GM21737 (cell line): ENCODE measurements around the gene PAN3.

Experiments used
- ATAC-seq: cut with Tn5 transposase; IDR thresholded peaks from one replicate; pipeline ENCODE4 v1.9.1; 2021; ENCODE audit warnings: mild to moderate bottlenecking, moderate library complexity; ENCODE audit not compliant: unreplicated experiment

Gene PAN3

GRCh38 chr13:28283600-28283999 is 145.3 kb downstream of the PAN3 start:
- ATAC-seq, result no peak

DNA sequence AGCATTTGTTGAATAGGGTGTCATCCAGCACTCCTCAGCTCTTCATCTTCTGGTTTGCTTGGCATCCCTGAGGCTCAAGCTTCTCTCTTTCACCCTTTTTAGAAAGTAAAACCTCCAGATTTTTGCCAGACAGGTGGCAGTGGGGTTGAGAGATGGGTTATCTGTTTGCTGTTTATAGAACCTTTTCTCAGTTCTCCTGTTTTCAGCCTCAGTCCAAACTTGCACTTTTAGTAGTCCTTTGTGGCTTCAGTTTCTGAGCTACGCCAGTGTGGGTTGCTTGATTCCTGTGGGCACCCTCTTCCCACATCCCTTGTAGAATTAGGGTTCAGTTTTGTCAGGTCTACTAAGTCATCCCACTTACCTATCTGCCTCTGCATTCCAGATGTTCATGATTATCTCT is 147.9 kb downstream of the PAN3 start:
- no peak for ATAC-seq

DNA sequence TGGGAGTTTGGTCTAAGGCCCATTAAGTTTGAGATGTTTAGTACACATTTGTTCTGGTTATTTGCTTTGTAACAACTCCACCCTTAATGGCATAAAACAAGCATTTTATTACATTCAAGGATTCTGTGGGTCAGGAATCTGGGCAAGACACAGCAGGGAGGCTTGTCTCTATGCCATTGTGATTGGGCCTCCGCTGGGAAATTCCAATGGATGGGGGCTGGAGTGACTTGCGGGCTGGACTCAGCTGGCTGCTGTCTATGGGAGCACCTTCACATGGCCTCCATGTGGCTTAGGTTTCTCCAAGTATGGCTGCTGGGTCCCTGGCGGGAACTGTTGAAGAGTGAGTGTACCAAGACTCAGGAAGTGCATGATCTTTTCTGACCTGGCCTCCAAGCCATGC is 159.0 kb downstream of the PAN3 start:
- no peak for ATAC-seq

DNA sequence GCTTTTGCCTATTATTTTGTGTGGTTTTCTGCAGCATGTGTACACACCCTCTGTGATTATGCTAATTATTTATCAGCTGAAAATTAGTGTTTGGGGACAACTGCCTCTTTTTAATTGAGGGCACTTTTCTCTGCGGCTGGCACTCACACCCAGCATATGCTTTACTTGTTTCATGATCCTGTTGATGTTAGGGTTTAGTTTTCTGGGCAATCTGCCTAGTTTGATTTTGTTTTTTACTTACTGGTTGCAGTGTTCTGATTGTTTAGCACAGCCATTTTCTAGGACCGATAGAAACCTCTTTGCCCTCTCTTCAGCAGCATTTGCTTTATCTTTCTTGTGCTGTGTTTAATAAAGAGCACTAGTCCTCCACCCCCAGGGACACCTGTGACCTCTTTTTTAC is 161.6 kb downstream of the PAN3 start:
- no peak for ATAC-seq

DNA sequence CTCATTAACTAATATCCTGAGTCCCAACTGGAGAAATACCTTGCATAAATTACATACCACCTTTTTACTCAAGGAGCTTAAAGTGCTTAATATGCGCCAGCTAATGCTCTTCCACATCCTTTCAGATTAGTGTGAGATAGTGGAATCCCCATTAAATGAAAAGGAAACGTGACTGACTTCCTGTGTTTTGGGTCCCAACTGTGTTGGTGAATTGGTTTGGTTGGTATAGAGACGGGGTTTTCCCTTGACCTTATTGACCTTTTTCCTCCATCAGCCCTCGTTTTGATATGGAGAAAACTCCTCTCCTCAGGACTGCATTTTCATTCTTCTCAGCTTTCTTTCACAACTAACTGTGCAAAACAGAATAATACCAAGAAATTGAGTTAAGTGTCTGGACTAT is 163.5 kb downstream of the PAN3 start:
- no peak for ATAC-seq

GRCh38 chr13:28306325-28306724 is 168.0 kb downstream of the PAN3 start:
- no peak for ATAC-seq

GRCh38 chr13:28313579-28313978 is 175.2 kb downstream of the PAN3 start:
- ATAC-seq, result no peak

DNA sequence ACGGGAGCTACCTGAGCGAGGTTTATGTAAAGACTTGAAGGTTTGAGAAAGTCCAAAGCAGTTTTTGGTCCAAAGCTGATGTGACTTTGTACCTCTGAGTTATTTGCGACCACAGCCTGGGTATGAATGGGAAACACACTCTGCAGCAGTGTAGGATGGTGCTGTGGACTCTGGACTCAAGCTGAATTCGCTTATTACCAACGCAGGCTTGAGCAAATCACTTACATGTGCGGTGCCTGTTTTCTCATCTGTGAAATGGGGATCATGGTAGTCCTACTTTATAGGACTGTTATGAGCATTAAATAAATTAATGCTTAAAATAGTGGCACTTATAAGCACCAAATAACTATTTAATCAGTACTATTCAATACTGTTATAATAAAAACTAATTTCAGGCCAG is 176.5 kb downstream of the PAN3 start:
- ATAC-seq, result no peak

DNA sequence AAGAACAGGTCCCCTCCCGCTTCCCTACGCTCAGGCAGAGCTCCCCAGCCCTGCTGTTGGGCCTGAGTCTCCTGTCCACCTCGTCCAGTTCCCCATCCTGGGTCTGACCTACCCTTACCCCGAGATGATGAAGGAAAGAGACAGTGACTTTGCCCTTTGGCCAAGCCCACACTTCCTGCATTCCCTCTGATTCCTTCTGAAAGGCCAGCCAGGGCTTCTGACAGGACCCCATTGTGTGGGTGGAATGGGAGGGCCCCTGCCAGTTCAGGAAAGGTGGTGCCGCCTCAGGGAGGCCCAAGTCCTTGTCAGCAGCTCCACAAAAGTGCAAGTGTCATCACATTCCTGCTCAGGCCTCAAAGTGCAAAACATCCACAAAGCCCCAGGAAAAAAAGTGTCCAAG is 177.8 kb downstream of the PAN3 start:
- ATAC-seq, result no peak

DNA sequence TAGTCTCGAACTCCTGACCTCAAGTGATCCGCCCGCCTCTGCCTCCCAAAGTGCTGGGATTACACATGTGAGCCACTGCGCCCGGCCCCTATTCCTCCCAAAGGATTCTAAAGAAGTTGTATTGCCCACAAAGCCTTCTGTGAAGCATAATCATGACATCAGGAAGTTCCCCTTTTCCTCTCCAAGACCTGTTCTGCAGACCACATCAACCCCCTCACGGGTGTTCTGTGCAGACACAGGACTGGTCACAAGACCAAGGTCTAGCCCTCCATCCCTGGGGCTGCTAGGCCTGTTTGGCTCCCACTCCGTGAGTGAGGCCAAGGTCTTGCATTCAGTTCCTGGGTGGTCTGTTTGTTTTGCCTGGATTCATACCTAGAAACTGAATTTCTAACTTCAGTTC is 178.5 kb downstream of the PAN3 start:
- ATAC-seq, result no peak

- ATAC-seq, result no peak
Observed at GRCh38 chr13:28318496-28318895, 180.2 kb downstream of the PAN3 start.

- ATAC-seq, result no peak
Observed at GRCh38 chr13:28319528-28319927, 181.2 kb downstream of the PAN3 start.

DNA sequence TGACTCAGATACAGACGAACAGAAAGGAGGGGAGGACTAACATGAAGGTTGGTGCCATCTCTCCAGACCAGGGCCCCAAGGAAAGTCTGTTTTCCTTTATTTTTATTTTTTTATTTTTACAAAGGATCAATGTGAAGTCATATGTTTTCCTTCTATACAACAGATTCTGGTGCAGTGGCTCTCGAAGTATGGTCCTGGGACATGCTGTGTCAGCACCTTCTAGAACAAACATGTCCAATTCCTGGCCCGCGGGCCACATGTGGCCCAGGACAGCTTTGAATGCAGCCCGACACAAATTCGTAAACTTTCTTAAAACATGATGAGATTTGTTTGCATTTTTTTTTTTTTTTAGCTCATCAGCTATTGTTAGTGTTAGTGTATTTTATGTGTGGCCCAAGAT is 181.9 kb downstream of the PAN3 start:
- ATAC-seq, result no peak

DNA sequence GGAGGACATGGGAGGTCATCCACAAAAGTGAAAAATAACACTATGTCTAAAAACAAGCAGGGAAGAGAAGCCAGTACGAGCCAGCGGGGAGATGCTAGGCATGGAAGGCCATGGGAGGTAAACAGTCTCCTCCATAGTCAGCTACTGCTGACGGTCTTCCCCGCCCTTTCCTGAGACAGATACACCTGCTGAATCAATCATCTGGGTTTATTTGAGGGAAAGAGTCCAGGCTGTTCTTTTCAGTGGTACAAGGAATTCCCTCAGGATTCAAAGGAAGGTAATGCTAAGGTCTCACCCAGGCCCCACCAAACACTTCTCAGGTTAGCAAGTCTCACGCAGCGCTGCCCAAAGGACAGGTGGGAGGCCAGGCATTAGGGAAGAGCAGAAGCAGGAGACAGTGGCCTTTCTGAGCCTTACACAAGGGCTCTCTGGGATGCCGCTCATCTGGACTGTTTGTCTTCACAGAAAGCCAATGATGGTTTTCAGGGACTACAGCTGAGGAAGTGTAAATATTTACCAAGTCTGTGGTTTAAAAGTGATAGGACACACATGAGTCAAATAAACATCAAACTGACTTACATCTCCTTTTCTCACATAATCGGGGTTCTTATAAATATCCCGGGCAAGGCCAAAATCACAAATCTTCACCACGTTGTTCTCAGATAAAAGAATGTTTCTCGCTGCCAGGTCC is 182.7 kb downstream of the PAN3 start:
- no peak for ATAC-seq

DNA sequence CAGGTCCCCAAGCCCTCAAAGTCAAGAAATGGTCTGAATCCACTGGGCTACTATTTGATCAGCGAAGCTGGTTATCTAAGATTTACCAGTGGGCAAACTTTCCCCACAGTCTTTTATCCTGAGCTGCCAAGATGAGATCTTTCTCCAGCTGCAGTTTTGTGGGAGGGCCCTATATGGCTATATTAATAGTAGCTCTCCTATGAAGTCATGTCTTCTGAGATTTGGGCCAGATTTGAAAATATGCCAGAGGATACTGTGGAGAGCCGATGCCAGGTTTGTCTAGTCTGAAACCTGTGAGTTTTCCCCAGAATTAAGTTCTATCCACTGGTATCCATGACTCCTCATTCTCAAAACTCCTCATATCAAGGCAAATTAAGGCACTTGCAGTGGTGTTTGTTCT is 183.4 kb downstream of the PAN3 start:
- ATAC-seq, result no peak

- no peak for ATAC-seq
Observed at GRCh38 chr13:28322256-28322905, 184.0 kb downstream of the PAN3 start.

DNA sequence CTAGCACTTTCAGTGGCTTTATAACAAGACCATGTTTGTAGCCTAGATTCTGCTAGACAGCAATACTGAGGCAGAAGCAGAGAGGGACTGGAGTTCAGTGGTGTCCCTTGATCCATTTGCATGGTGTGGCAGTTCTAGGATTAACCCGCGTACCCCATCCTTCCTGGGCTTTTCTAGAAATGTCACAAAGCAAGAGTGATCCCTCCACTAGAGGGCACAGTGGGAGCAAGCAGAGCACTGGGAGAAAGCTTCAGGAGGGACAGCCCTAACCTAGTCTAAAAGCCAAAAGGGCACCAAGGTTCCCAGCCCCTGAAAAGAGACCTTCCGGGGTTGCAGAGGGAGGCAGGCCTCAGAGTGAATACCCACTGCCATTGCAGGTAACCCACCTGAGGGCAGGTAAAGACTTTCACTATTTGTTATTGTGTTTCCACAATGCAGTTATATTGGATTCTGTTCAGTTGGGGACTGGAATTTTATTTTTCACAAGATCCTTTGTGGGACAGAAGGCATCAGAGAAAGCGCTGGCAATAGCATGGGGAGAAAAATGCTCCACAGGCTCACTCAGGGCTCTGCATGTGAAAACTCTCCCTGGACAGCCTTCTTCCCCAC is 185.9 kb downstream of the PAN3 start:
- no peak for ATAC-seq

DNA sequence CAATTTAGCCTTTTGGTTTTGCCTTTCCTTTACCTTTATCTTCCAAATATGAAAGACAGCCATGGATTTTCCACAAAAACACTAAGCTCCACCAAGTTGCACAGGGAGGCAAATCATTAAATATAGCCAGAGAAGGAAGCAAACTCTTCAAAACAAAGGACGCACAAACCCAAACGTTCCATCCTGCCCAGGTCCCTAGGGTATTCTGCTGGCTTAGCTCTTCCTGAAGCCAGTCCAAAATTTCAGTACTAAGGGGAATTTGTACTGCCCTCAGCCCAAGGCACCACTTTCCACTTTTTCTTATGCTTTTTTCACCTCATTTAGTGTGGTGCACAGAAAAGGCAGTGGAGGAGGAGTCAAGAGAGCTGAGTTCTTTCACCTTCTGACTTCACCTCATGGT is 186.7 kb downstream of the PAN3 start:
- ATAC-seq, result no peak

DNA sequence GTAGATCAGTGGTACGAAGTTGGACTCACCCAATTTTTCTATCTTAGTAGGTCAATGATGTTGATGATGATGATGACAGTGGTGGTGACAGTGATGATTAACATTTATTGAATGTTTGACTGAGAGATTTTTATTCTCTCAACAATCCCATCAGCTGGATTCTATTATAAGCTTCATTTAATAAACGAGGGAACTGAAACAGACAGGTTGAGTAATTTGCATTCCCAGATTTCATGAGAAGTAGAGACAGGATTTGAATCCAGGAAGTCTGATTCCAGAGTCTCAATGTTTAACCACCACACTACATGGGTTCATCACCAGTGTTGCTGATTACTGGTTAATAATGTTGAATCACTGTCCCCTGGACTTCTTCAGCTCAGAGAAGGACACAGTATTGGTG is 187.7 kb downstream of the PAN3 start:
- ATAC-seq, result no peak

DNA sequence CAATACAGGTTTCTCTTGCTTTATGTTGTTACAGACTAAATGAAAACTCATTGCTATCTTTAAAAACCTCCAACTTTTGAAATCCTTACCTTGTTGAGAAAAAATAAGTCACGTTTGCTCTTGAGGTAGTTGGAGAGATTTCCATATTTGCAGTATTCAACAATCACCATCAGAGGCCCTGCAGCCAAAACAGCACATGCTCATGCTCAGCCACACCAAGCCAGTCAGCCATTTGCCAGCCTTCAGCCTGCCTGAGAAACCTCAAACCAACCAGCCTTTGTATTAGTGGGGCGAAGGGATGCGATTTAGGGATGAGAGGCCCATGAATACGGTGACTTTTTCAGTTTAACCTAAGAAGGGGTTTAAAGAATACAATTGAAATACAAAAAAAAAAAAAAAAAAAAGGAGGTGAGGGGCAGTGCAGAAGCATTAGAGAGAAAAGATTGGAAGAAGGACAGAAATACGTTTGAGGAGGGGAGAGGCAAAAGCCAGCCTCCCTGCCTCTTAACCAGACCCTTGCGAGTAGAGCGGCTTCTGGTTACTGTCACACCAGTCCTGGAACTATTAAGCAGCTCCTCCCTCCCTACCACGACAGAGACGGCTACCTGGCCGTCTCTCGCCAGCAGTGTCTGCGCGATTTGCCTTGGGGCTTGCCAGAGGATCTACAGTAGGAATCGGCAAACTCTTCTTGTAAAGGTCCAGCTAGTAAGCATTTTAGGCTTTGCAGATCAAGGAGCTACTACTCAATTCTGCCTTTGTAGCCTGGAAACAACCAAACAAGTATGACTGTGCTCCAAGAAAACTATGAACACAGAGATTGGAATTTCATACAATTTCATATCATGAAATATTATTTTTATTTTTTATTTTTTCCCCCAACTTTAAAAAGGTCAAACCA is 189.3 kb downstream of the PAN3 start:
- no peak for ATAC-seq

DNA sequence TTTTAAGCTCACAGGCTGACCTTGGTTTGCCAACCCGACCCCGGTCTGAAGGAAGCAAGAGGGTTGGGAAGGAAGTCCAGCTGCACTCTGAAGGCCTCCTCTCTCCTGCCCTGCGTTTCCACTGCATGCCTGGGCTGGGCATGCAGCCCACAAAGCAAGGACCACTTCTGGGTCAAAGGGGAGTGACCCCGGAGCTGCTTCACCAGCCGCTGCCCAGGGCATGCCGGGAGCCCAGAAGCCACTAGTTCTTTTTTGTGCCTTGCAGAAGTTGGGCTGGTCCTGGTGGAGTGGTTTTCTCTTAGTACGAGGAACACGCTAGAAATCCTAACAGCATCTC is 189.9 kb downstream of the PAN3 start:
- no peak for ATAC-seq
